Measurements from ENCODE around the gene TMED7. TPM values are rescaled to one million over a fixed set of nuclear protein-coding genes. Genes with fewer than 3 reads are reported as not detected.

TMED7 gene
- total RNA-seq, 4 donors from 2014 or later, result 68.9 to 95.1 (median 75.6) TPM

DNA sequence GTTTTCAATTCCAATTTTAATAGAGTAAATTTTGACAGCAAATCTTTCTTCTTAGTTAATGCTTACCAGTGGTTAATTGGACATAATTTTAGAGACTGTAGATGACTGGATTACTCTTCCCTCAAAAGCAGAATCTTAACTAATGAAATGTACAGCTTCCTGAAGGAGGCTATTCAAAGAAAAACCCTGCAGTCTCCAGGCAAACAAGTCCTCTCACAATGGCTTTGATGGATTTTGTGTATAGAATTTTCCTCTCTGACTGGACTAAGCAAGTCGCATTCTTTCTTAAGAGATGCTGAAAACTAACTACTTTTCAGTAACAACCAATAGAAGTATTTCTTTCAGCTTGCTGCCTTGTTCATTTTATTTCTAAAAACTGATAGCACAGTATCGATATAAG is 35.7 kb upstream of the TMED7 start:
- DNase-seq, result no peak
- Histone ChIP-seq H3K27ac (no peak overlapping the region), H3K4me3 (no peak overlapping the region), H3K9me3 (no peaks in the 10 kb centered on the region), H3K27me3 (no peaks in the 10 kb centered on the region), H3K36me3 (no peaks in the 10 kb centered on the region), H3K4me1 (no peaks in the 10 kb centered on the region)
- TF ChIP-seq, protein P1, sequence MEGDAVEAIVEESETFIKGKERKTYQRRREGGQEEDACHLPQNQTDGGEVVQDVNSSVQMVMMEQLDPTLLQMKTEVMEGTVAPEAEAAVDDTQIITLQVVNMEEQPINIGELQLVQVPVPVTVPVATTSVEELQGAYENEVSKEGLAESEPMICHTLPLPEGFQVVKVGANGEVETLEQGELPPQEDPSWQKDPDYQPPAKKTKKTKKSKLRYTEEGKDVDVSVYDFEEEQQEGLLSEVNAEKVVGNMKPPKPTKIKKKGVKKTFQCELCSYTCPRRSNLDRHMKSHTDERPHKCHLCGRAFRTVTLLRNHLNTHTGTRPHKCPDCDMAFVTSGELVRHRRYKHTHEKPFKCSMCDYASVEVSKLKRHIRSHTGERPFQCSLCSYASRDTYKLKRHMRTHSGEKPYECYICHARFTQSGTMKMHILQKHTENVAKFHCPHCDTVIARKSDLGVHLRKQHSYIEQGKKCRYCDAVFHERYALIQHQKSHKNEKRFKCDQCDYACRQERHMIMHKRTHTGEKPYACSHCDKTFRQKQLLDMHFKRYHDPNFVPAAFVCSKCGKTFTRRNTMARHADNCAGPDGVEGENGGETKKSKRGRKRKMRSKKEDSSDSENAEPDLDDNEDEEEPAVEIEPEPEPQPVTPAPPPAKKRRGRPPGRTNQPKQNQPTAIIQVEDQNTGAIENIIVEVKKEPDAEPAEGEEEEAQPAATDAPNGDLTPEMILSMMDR (IDR thresholded peaks at IDR 0.05), result no peak
- TF ChIP-seq POLR2A (IDR thresholded peaks at IDR 0.05), result no peak
- WGBS, 2 donors, result 53 to 57% methylated on average over 2 of the region's 2 CpGs
- intact Hi-C loops (cut with DNase I), result no loop called here

DNA sequence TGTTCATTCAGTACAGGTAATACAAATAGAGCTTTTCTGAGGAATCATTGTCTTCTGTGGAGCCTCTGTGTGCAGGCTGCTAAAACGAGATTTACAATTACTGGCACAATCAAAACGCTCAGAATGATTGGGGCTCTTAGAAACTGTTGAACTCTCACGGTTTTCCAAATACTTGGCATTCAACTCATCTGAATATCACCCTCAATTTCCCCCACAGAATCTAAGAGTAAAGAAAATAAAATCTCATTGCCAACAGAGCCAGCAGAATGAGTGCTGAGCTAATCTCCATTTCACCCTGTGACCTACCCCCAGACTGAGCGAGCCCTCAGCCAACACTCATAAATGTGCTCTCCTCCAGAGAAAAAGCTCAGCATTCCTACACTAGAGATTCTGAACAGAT is 35.3 kb upstream of the TMED7 start:
- no peaks in the 10 kb centered on the region for H3K9me3 ChIP-seq
- TF ChIP-seq POLR2A (IDR thresholded peaks at IDR 0.05), result no peak
- TF ChIP-seq, protein P1 (IDR thresholded peaks at IDR 0.05), result no peak
- intact Hi-C loops (cut with DNase I), result no loop called here
- no peaks in the 10 kb centered on the region for H3K27me3 ChIP-seq
- no peaks in the 10 kb centered on the region for H3K36me3 ChIP-seq
- WGBS, 2 donors, result 25 to 49% methylated on average over 4 of the region's 4 CpGs
- DNase-seq, result no peak
- no peaks in the 10 kb centered on the region for H3K4me1 ChIP-seq
- H3K27ac ChIP-seq, result no peak overlapping the region
- no peak overlapping the region for H3K4me3 ChIP-seq

DNA sequence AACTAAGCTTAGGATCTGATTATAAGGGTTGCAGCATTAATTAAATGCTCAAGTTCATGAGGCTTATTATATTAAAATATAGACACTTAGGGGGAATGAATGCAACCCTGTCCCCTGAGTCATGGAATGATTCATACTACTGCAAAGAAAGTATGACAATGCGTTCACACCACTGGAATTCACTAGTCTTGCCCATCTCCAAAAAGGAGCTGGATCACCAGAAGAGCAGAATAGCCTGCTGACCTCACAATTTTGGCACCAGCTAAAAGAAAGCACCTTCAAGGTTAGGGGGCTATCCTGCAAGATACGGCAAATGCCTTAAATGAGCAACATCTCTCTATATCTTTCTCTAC is 32.0 kb upstream of the TMED7 start:
- Histone ChIP-seq H3K9me3 (no peaks in the 10 kb centered on the region), H3K4me3 (no peak overlapping the region), H3K27me3 (no peaks in the 10 kb centered on the region), H3K4me1 (no peaks in the 10 kb centered on the region), H3K27ac (no peak overlapping the region), H3K36me3 (no peaks in the 10 kb centered on the region)
- intact Hi-C loops (cut with DNase I), result no loop called here
- no peak for DNase-seq
- 51 to 72% methylated on average over 2 of the region's 2 CpGs for WGBS, 2 donors
- TF ChIP-seq, protein P1 (IDR thresholded peaks at IDR 0.05), result no peak
- no peak for TF ChIP-seq POLR2A (IDR thresholded peaks at IDR 0.05)

DNA sequence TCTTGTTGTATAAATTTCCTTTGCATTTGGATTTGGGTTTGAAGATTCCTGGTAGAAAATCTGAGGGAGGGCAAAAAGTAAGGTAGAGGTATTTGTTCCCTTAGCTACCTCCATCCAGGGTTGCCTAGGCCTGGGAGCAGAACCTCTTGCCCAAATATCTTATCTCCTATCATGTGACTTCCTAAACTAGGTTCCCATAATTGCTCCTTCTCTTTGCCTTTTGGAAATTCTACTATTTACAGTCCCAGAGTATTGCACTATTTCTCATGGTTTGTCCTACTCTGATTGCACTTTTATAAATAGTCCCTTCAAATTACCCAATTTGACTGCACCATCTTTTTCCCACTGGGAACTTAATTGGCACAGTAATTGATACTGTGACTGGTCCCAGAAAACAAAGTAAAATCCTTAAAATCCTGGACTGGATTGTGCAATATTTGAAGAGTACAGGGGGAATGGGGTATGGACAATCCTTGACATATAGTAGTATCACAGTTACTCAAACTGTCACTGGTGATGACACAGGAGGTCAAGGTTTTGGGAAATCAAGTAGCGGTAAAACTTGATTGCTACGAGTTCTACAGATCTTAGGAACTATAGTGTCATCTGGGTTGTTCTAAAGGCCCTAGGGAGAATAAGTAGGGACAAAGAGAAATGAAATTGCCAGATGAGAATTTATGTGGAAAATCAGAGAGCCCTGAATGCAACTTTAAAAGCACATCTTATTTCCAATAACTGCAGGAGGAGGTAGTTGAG is 31.5 kb upstream of the TMED7 start:
- Histone ChIP-seq H3K36me3 (no peaks in the 10 kb centered on the region), H3K27ac (no peak overlapping the region), H3K27me3 (no peaks in the 10 kb centered on the region), H3K9me3 (no peaks in the 10 kb centered on the region), H3K4me1 (no peaks in the 10 kb centered on the region), H3K4me3 (no peak overlapping the region)
- TF ChIP-seq POLR2A (IDR thresholded peaks at IDR 0.05), result no peak
- TF ChIP-seq, protein P1 (IDR thresholded peaks at IDR 0.05), result no peak
- WGBS, 2 donors, result 81 to 84% methylated on average over 2 of the region's 2 CpGs
- intact Hi-C loops (cut with DNase I), result no loop called here
- no peak for DNase-seq

DNA sequence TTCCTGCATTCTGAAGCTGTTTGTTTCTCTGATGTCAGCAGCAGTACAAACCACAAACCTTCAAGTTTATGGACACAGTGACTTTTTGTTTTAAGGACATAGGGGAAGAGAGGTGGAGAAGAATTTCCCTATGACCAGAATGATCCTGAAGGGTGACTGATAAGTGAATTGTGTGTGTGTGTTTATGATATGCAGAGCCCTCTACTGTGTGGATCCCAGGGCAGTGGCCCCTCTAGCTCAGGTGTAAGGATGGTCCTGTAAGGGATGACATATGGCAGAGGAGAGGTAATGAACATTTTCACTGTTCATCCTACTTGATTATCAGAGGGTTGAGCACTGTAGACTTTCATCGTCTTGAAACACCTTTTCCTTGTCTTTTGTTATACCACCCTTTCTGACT is 30.6 kb upstream of the TMED7 start:
- DNase-seq, result no peak
- intact Hi-C loops (cut with DNase I), result no loop called here
- Histone ChIP-seq H3K9me3 (no peaks in the 10 kb centered on the region), H3K4me1 (no peaks in the 10 kb centered on the region), H3K27me3 (no peaks in the 10 kb centered on the region), H3K27ac (no peak overlapping the region), H3K4me3 (no peak overlapping the region), H3K36me3 (no peaks in the 10 kb centered on the region)
- WGBS, 2 donors, result 79 to 92% methylated on average over 1 of the region's 1 CpG
- TF ChIP-seq POLR2A (IDR thresholded peaks at IDR 0.05), result no peak
- TF ChIP-seq, protein P1 (IDR thresholded peaks at IDR 0.05), result no peak
